GM12878 (cell line): ENCODE results near the gene PTGES3L.

Source experiments
- CTCF ChIP-seq, 3 experiments: IDR thresholded peaks in 2 of 3; conservative IDR thresholded peaks in 1 of 3; 2 replicates each; pipeline ENCODE4 v1.5.1; 2011; ENCODE audit warnings: low read depth in 3 of 3, low read length in 3 of 3, mild to moderate bottlenecking in 3 of 3, control low read depth in 2 of 3, moderate library complexity in 2 of 3, inconsistent platforms in 1 of 3, mixed read lengths in 1 of 3; ENCODE audit not compliant: control insufficient read depth in 2 of 3, insufficient read depth in 1 of 3; ENCODE audit errors: extremely low read depth in 1 of 3
- EZH2 ChIP-seq: IDR thresholded peaks from 2 replicates; pipeline ENCODE4 v1.6.1; 2012; ENCODE audit warnings: low read depth, mild to moderate bottlenecking, control low read depth, inconsistent platforms, low read length, borderline replicate concordance; ENCODE audit not compliant: control insufficient read depth
- GABPA ChIP-seq: IDR thresholded peaks from 2 replicates; pipeline ENCODE4 v1.6.1; 2014; ENCODE audit warnings: antibody characterized with exemption, low read depth, mild to moderate bottlenecking, inconsistent platforms
- POLR2A ChIP-seq: IDR thresholded peaks from 2 replicates; pipeline ENCODE4 v1.6.1; 2011; ENCODE audit warnings: low read depth, mild to moderate bottlenecking, low read length
- SIN3A ChIP-seq: IDR thresholded peaks from 2 replicates; pipeline ENCODE4 v1.6.1; 2012; ENCODE audit warnings: low read depth, low read length, improper control_type of control experiment

GRCh38 chr17:42975265-42975664 lies 4.6 kb downstream of the PTGES3L start:
- TF ChIP-seq EZH2, result no peak
- TF ChIP-seq GABPA, result no peak
- TF ChIP-seq POLR2A, result no peak
- no peak for TF ChIP-seq CTCF (IDR thresholded peaks at IDR 0.05 in 2 of 3, conservative IDR thresholded peaks at IDR 0.05 in 1 of 3; ENCODE audit: control insufficient read depth in 2 of 3, extremely low read depth in 1 of 3, insufficient read depth in 1 of 3, low read depth in 3 of 3, low read length in 3 of 3)
- no peak for TF ChIP-seq SIN3A
